Measurements from ENCODE around the gene PJA1.

The PJA1 gene

GRCh38 chrX:69156638-69157037, 8.6 kb downstream of the PJA1 start:
- no peak overlapping the region for H3K9ac ChIP-seq (ENCODE audit: low read length in 5 of 5)
- peaks cover 0 to 19% (median 14%) of the 10 kb centered on the region in 5 donors for H3K27me3 ChIP-seq (ENCODE audit: control insufficient read depth in 5 of 5, insufficient read depth in 4 of 5, low read length in 5 of 5)
- H3K36me3 ChIP-seq (ENCODE audit: control insufficient read depth in 5 of 5, insufficient read depth in 5 of 5, low read length in 5 of 5), result peaks cover 0 to 6% (median 4%) of the 10 kb centered on the region in 5 donors
- H3K4me3 ChIP-seq (ENCODE audit: low read depth in 1 of 5, low read length in 5 of 5), result no peak overlapping the region
- no peaks in the 10 kb centered on the region for H3K9me3 ChIP-seq (ENCODE audit: control insufficient read depth in 5 of 5, low read length in 5 of 5)
- peak overlapping the region; percentile 54 for H3K27ac ChIP-seq (ENCODE audit: low read depth, low read length)
- H3K4me1 ChIP-seq (ENCODE audit: control insufficient read depth in 5 of 5, insufficient read depth in 5 of 5, low read length in 5 of 5), result peaks cover 0 to 42% (median 28%) of the 10 kb centered on the region in 5 donors

- Histone ChIP-seq H3K36me3 (ENCODE audit: control insufficient read depth in 5 of 5, insufficient read depth in 5 of 5, low read length in 5 of 5) (no peaks in the 10 kb centered on the region), H3K4me3 (ENCODE audit: low read depth in 1 of 5, low read length in 5 of 5) (no peak overlapping the region), H3K27me3 (ENCODE audit: control insufficient read depth in 5 of 5, insufficient read depth in 4 of 5, low read length in 5 of 5) (peaks cover 0 to 19% (median 11%) of the 10 kb centered on the region in 5 donors), H3K27ac (ENCODE audit: low read depth, low read length) (peak overlapping the region; percentile 54), H3K9me3 (ENCODE audit: control insufficient read depth in 5 of 5, low read length in 5 of 5) (no peaks in the 10 kb centered on the region), H3K9ac (ENCODE audit: low read length in 5 of 5) (no peak overlapping the region), H3K4me1 (ENCODE audit: control insufficient read depth in 5 of 5, insufficient read depth in 5 of 5, low read length in 5 of 5) (peaks cover 0 to 40% (median 28%) of the 10 kb centered on the region in 5 donors)
Observed at GRCh38 chrX:69155786-69156520, 9.3 kb downstream of the PJA1 start.

- Histone ChIP-seq H3K27ac (ENCODE audit: low read depth, low read length) (no peak overlapping the region), H3K9ac (ENCODE audit: low read length in 5 of 5) (no peak overlapping the region), H3K4me3 (ENCODE audit: low read depth in 1 of 5, low read length in 5 of 5) (no peak overlapping the region), H3K4me1 (ENCODE audit: control insufficient read depth in 5 of 5, insufficient read depth in 5 of 5, low read length in 5 of 5) (peaks cover 0 to 37% (median 27%) of the 10 kb centered on the region in 5 donors), H3K36me3 (ENCODE audit: control insufficient read depth in 5 of 5, insufficient read depth in 5 of 5, low read length in 5 of 5) (no peaks in the 10 kb centered on the region), H3K27me3 (ENCODE audit: control insufficient read depth in 5 of 5, insufficient read depth in 4 of 5, low read length in 5 of 5) (peaks cover 0 to 30% (median 14%) of the 10 kb centered on the region in 5 donors), H3K9me3 (ENCODE audit: control insufficient read depth in 5 of 5, low read length in 5 of 5) (no peaks in the 10 kb centered on the region)
Observed at GRCh38 chrX:69154051-69154450, 11.2 kb downstream of the PJA1 start.

- H3K27ac ChIP-seq (ENCODE audit: low read depth, low read length), result no peak overlapping the region
- no peaks in the 10 kb centered on the region for H3K9me3 ChIP-seq (ENCODE audit: control insufficient read depth in 5 of 5, low read length in 5 of 5)
- H3K9ac ChIP-seq (ENCODE audit: low read length in 5 of 5), result peak overlapping the region in 2 of 5 donors; percentile 17 to 26
- H3K36me3 ChIP-seq (ENCODE audit: control insufficient read depth in 5 of 5, insufficient read depth in 5 of 5, low read length in 5 of 5), result no peaks in the 10 kb centered on the region
- H3K27me3 ChIP-seq (ENCODE audit: control insufficient read depth in 5 of 5, insufficient read depth in 4 of 5, low read length in 5 of 5), result peaks cover 0 to 32% (median 14%) of the 10 kb centered on the region in 5 donors
- no peak overlapping the region for H3K4me3 ChIP-seq (ENCODE audit: low read depth in 1 of 5, low read length in 5 of 5)
- H3K4me1 ChIP-seq (ENCODE audit: control insufficient read depth in 5 of 5, insufficient read depth in 5 of 5, low read length in 5 of 5), result peaks cover 0 to 30% (median 18%) of the 10 kb centered on the region in 5 donors
Observed at GRCh38 chrX:69153060-69153730, 12.1 kb downstream of the PJA1 start.

- Histone ChIP-seq H3K27ac (ENCODE audit: low read depth, low read length) (no peak overlapping the region), H3K4me1 (ENCODE audit: control insufficient read depth in 5 of 5, insufficient read depth in 5 of 5, low read length in 5 of 5) (peaks cover 0 to 23% (median 12%) of the 10 kb centered on the region in 5 donors), H3K9ac (ENCODE audit: low read length in 5 of 5) (no peak overlapping the region), H3K9me3 (ENCODE audit: control insufficient read depth in 5 of 5, low read length in 5 of 5) (no peaks in the 10 kb centered on the region), H3K36me3 (ENCODE audit: control insufficient read depth in 5 of 5, insufficient read depth in 5 of 5, low read length in 5 of 5) (no peaks in the 10 kb centered on the region), H3K27me3 (ENCODE audit: control insufficient read depth in 5 of 5, insufficient read depth in 4 of 5, low read length in 5 of 5) (peaks cover 0 to 36% (median 15%) of the 10 kb centered on the region in 5 donors), H3K4me3 (ENCODE audit: low read depth in 1 of 5, low read length in 5 of 5) (no peak overlapping the region)
Observed at GRCh38 chrX:69152417-69152841, 12.8 kb downstream of the PJA1 start.

GRCh38 chrX:69151866-69152284, 13.4 kb downstream of the PJA1 start:
- Histone ChIP-seq H3K9ac (ENCODE audit: low read length in 5 of 5) (no peak overlapping the region), H3K27me3 (ENCODE audit: control insufficient read depth in 5 of 5, insufficient read depth in 4 of 5, low read length in 5 of 5) (peaks cover 0 to 36% (median 15%) of the 10 kb centered on the region in 5 donors), H3K4me1 (ENCODE audit: control insufficient read depth in 5 of 5, insufficient read depth in 5 of 5, low read length in 5 of 5) (peaks cover 0 to 23% (median 11%) of the 10 kb centered on the region in 5 donors), H3K9me3 (ENCODE audit: control insufficient read depth in 5 of 5, low read length in 5 of 5) (no peaks in the 10 kb centered on the region), H3K36me3 (ENCODE audit: control insufficient read depth in 5 of 5, insufficient read depth in 5 of 5, low read length in 5 of 5) (no peaks in the 10 kb centered on the region), H3K4me3 (ENCODE audit: low read depth in 1 of 5, low read length in 5 of 5) (no peak overlapping the region), H3K27ac (ENCODE audit: low read depth, low read length) (no peak overlapping the region)

GRCh38 chrX:69150281-69150960, 14.8 kb downstream of the PJA1 start:
- no peak overlapping the region for H3K27ac ChIP-seq (ENCODE audit: low read depth, low read length)
- no peaks in the 10 kb centered on the region for H3K9me3 ChIP-seq (ENCODE audit: control insufficient read depth in 5 of 5, low read length in 5 of 5)
- peaks cover 0 to 17% (median 3%) of the 10 kb centered on the region in 5 donors for H3K4me1 ChIP-seq (ENCODE audit: control insufficient read depth in 5 of 5, insufficient read depth in 5 of 5, low read length in 5 of 5)
- H3K27me3 ChIP-seq (ENCODE audit: control insufficient read depth in 5 of 5, insufficient read depth in 4 of 5, low read length in 5 of 5), result peaks cover 3 to 31% (median 8%) of the 10 kb centered on the region in 5 donors
- no peak overlapping the region for H3K9ac ChIP-seq (ENCODE audit: low read length in 5 of 5)
- no peak overlapping the region for H3K4me3 ChIP-seq (ENCODE audit: low read depth in 1 of 5, low read length in 5 of 5)
- H3K36me3 ChIP-seq (ENCODE audit: control insufficient read depth in 5 of 5, insufficient read depth in 5 of 5, low read length in 5 of 5), result no peaks in the 10 kb centered on the region

GRCh38 chrX:69149466-69150280, 15.6 kb downstream of the PJA1 start:
- H3K36me3 ChIP-seq (ENCODE audit: control insufficient read depth in 5 of 5, insufficient read depth in 5 of 5, low read length in 5 of 5), result no peaks in the 10 kb centered on the region
- peaks cover 2 to 37% (median 8%) of the 10 kb centered on the region in 5 donors for H3K27me3 ChIP-seq (ENCODE audit: control insufficient read depth in 5 of 5, insufficient read depth in 4 of 5, low read length in 5 of 5)
- peaks cover 0 to 17% (median 3%) of the 10 kb centered on the region in 5 donors for H3K4me1 ChIP-seq (ENCODE audit: control insufficient read depth in 5 of 5, insufficient read depth in 5 of 5, low read length in 5 of 5)
- H3K4me3 ChIP-seq (ENCODE audit: low read depth in 1 of 5, low read length in 5 of 5), result no peak overlapping the region
- no peak overlapping the region for H3K9ac ChIP-seq (ENCODE audit: low read length in 5 of 5)
- H3K27ac ChIP-seq (ENCODE audit: low read depth, low read length), result no peak overlapping the region
- no peaks in the 10 kb centered on the region for H3K9me3 ChIP-seq (ENCODE audit: control insufficient read depth in 5 of 5, low read length in 5 of 5)

GRCh38 chrX:69148946-69149345, 16.3 kb downstream of the PJA1 start:
- H3K36me3 ChIP-seq (ENCODE audit: control insufficient read depth in 5 of 5, insufficient read depth in 5 of 5, low read length in 5 of 5), result no peaks in the 10 kb centered on the region
- H3K9me3 ChIP-seq (ENCODE audit: control insufficient read depth in 5 of 5, low read length in 5 of 5), result no peaks in the 10 kb centered on the region
- H3K27me3 ChIP-seq (ENCODE audit: control insufficient read depth in 5 of 5, insufficient read depth in 4 of 5, low read length in 5 of 5), result peaks cover 5 to 41% (median 8%) of the 10 kb centered on the region in 5 donors
- H3K4me1 ChIP-seq (ENCODE audit: control insufficient read depth in 5 of 5, insufficient read depth in 5 of 5, low read length in 5 of 5), result peaks cover 0 to 13% (median 7%) of the 10 kb centered on the region in 5 donors
- no peak overlapping the region for H3K27ac ChIP-seq (ENCODE audit: low read depth, low read length)
- no peak overlapping the region for H3K4me3 ChIP-seq (ENCODE audit: low read depth in 1 of 5, low read length in 5 of 5)
- H3K9ac ChIP-seq (ENCODE audit: low read length in 5 of 5), result no peak overlapping the region

All from subcutaneous abdominal adipose tissue (tissue), 5 donors.